CD14-positive monocyte (primary cell): ENCODE measurements around the gene EDRF1. TPM values are rescaled to one million over a fixed set of nuclear protein-coding genes. Genes with fewer than 3 reads are reported as not detected.

Experiments
- DNase-seq, 3 donors: peaks; one replicate each; pipeline ENCODE4 v3.0.0-alpha.2; 2011 to 2022
- H2AFZ ChIP-seq: 2 replicates; pipeline ENCODE4 v1.6.0; 2012; ENCODE audit warnings: mild to moderate bottlenecking, low read depth, low read length, inconsistent platforms; ENCODE audit not compliant: insufficient read depth, poor library complexity, severe bottlenecking
- H3K27ac ChIP-seq, 2 donors: 1 replicate in 1 of 2; 2 replicates in 1 of 2; pipeline ENCODE4 v1.5.1; 2012 to 2013; ENCODE audit warnings: low read length in 2 of 2, control low read depth in 1 of 2, inconsistent platforms in 1 of 2, low read depth in 1 of 2, mild to moderate bottlenecking in 1 of 2
- H3K27me3 ChIP-seq, 2 donors: one replicate each; pipeline versions ENCODE4 v1.6.0 to v1.6.1; 2011 to 2013; ENCODE audit warnings: low read length in 2 of 2; ENCODE audit not compliant: control insufficient read depth in 2 of 2, insufficient read depth in 2 of 2
- H3K36me3 ChIP-seq, 2 donors: replicated peaks in 1 of 2; 1 replicate in 1 of 2; 2 replicates in 1 of 2; pipeline versions ENCODE4 v1.5.1 to v1.6.1; 2012 to 2013; ENCODE audit warnings: low read length in 2 of 2, control low read depth in 1 of 2, inconsistent platforms in 1 of 2, mild to moderate bottlenecking in 1 of 2; ENCODE audit not compliant: insufficient read depth in 2 of 2, control insufficient read depth in 1 of 2
- H3K4me1 ChIP-seq, 2 donors: 1 replicate in 1 of 2; 2 replicates in 1 of 2; pipeline versions ENCODE4 v1.5.1 to v1.6.1; 2012 to 2013; ENCODE audit warnings: low read length in 2 of 2, control low read depth in 1 of 2, inconsistent platforms in 1 of 2, mild to moderate bottlenecking in 1 of 2, moderate library complexity in 1 of 2; ENCODE audit not compliant: insufficient read depth in 2 of 2, control insufficient read depth in 1 of 2
- H3K4me2 ChIP-seq: replicated peaks from 2 replicates; pipeline ENCODE3; 2012; ENCODE audit warnings: low read length, moderate library complexity, mild to moderate bottlenecking; ENCODE audit not compliant: poor library complexity, severe bottlenecking; ENCODE audit errors: extremely low read depth
- H3K4me3 ChIP-seq, 3 experiments: fragments of 200-600 bp in 1 of 3; sonication (generic) in 1 of 3; replicated peaks in 1 of 3; 1 replicate in 2 of 3; 2 replicates in 1 of 3; pipeline ENCODE4 v1.5.1; 2011 to 2013; ENCODE audit warnings: low read length in 3 of 3, mild to moderate bottlenecking in 3 of 3, control low read depth in 2 of 3, low read depth in 2 of 3, inconsistent platforms in 1 of 3, moderate library complexity in 1 of 3
- H3K79me2 ChIP-seq: 2 replicates; pipeline ENCODE4 v1.6.0; 2012; ENCODE audit warnings: mild to moderate bottlenecking, control low read depth, inconsistent platforms, low read length, moderate library complexity; ENCODE audit not compliant: insufficient read depth
- H3K9ac ChIP-seq: 2 replicates; pipeline ENCODE4 v1.6.0; 2017; ENCODE audit warnings: low read length, mild to moderate bottlenecking; ENCODE audit not compliant: insufficient read depth, poor library complexity, severe bottlenecking
- H3K9me3 ChIP-seq, 2 donors: replicated peaks in 1 of 2; 1 replicate in 1 of 2; 2 replicates in 1 of 2; pipeline versions ENCODE4 v1.5.1 to v1.6.1; 2012 to 2013; ENCODE audit warnings: low read length in 2 of 2, control low read depth in 1 of 2; ENCODE audit not compliant: control insufficient read depth in 1 of 2, insufficient read depth in 1 of 2
- H4K20me1 ChIP-seq: 2 replicates; pipeline ENCODE4 v1.6.0; 2012; ENCODE audit warnings: mild to moderate bottlenecking, low read length, control low read depth, moderate library complexity; ENCODE audit not compliant: insufficient read depth
- H3K27ac Mint-ChIP-seq, 7 donors: one replicate each; pipeline ENCODE4 v1.8.0; 2020; ENCODE audit warnings: mild to moderate bottlenecking in 7 of 7, mixed read lengths in 7 of 7, moderate library complexity in 6 of 7, inconsistent platforms in 2 of 7
- H3K27me3 Mint-ChIP-seq, 3 donors: one replicate each; pipeline ENCODE4 v1.8.0; 2021 to 2022; ENCODE audit warnings: low read depth in 3 of 3, mild to moderate bottlenecking in 3 of 3, mixed read lengths in 3 of 3, moderate library complexity in 3 of 3, inconsistent platforms in 1 of 3
- H3K36me3 Mint-ChIP-seq, 2 donors: one replicate each; pipeline ENCODE4 v1.8.0; 2020; ENCODE audit warnings: mixed read lengths in 2 of 2, inconsistent platforms in 1 of 2, mild to moderate bottlenecking in 1 of 2
- H3K4me1 Mint-ChIP-seq: one replicate; pipeline ENCODE4 v1.8.0; 2020; ENCODE audit warnings: mild to moderate bottlenecking, mixed read lengths
- H3K4me3 Mint-ChIP-seq, 2 donors: one replicate each; pipeline ENCODE4 v1.8.0; 2020; ENCODE audit warnings: mild to moderate bottlenecking in 2 of 2, mixed read lengths in 2 of 2, moderate library complexity in 1 of 2
- H3K9me3 Mint-ChIP-seq, 7 donors: one replicate each; pipeline ENCODE4 v1.8.0; 2020 to 2022; ENCODE audit warnings: mixed read lengths in 7 of 7, mild to moderate bottlenecking in 6 of 7, moderate library complexity in 6 of 7, inconsistent platforms in 2 of 7
- WGBS: methylation state at CpG from one replicate; pipeline ENCODE4 v1.1.5; 2013; ENCODE audit warnings: missing lambda C conversion rate; ENCODE audit not compliant: insufficient coverage; 5-methylcytosine and 5-hydroxymethylcytosine counted together
- intact Hi-C, 2 donors: fragments of 100-400 bp; cut with micrococcal nuclease; formaldehyde crosslinking; loops; one replicate each; pipeline versions ENCODE4 v1.15.0 to v1.15.1; 2023
- polyA plus RNA-seq, 3 donors: library from polyadenylated mRNA; depleted of rRNA in 1 of 3; unstranded in 2 of 3; stranded (reverse) in 1 of 3; fragments of 300-500 nt in 2 of 3; fragments of >200 nt in 1 of 3; fragmentation: Illumina TruSeq in 2 of 3; gene quantifications; 1 replicate in 2 of 3; 2 replicates in 1 of 3; pipeline ENCODE4 v1.2.3, GENCODE V29; 2012 to 2021
- TF ChIP-seq, protein P1 (sequence below): fragments of 200-600 bp; IDR thresholded peaks from one replicate; pipeline ENCODE4 v1.8.0; 2022; ENCODE audit warnings: antibody characterized with exemption, mild to moderate bottlenecking

Gene EDRF1
- polyA plus RNA-seq, 3 donors, result 4.6 to 21.4 (median 5.3) TPM

- 89% methylated on average over 7 of the region's 8 CpGs for WGBS
- intact Hi-C loops, result no loop called here
- H3K4me1 Mint-ChIP-seq, result no peaks in the 10 kb centered on the region
These were observed 29.4 kb upstream of the EDRF1 start for GRCh38 chr10:125689955-125690569.

DNA sequence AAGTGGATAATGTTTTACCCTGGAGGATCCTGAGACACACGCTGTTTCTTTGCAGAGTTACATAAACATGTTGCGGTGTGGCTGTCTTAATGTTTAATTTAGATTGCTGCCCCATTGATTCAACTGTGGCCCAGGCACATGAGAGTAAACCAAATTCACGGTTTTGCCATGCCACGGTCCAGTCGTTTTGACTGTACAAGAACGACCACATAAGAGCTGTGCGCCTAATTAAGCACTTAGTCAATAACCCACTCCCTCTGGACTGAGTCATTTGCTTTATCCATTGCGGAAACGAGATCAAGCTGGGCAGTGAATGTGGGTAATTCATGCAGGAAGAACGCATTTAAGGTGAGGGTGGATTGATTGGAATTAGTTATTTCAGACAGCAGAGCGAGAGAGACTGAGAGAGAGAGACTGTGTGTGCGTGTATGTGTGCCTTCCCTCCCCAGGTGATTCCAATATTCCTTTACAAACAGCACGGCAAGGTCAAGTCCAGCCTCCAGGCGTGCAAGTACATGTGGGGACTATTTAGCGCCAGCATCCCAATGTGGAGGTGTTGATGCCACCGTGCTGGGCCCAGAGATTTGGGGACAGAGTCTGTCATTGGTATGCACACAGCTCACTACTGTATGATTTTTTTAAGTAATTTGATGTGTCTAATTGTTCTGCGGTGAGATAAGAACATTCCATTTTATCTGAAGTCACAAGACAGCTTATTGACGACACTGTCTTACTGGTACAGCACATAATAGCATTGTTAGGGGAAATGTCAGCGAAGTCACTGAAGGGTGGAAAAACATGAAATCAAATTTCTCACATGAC, 28.1 kb upstream of the EDRF1 start:
- Histone ChIP-seq H3K79me2 (no peaks in the 10 kb centered on the region), H3K4me1 (no peaks in the 10 kb centered on the region), H3K4me2 (no peak overlapping the region), H4K20me1 (no peaks in the 10 kb centered on the region), H3K9ac (no peak overlapping the region), H2AFZ (no peak overlapping the region), H3K4me3 (no peak overlapping the region), H3K36me3 (no peaks in the 10 kb centered on the region), H3K9me3 (no peaks in the 10 kb centered on the region), H3K27ac (no peak overlapping the region), H3K27me3 (no peaks in the 10 kb centered on the region)
- no peak overlapping the region for H3K4me3 Mint-ChIP-seq
- peaks cover 5 to 12% (median 10%) of the 10 kb centered on the region in 3 donors for H3K27me3 Mint-ChIP-seq
- H3K27ac Mint-ChIP-seq, result no peak overlapping the region
- TF ChIP-seq, protein P1, sequence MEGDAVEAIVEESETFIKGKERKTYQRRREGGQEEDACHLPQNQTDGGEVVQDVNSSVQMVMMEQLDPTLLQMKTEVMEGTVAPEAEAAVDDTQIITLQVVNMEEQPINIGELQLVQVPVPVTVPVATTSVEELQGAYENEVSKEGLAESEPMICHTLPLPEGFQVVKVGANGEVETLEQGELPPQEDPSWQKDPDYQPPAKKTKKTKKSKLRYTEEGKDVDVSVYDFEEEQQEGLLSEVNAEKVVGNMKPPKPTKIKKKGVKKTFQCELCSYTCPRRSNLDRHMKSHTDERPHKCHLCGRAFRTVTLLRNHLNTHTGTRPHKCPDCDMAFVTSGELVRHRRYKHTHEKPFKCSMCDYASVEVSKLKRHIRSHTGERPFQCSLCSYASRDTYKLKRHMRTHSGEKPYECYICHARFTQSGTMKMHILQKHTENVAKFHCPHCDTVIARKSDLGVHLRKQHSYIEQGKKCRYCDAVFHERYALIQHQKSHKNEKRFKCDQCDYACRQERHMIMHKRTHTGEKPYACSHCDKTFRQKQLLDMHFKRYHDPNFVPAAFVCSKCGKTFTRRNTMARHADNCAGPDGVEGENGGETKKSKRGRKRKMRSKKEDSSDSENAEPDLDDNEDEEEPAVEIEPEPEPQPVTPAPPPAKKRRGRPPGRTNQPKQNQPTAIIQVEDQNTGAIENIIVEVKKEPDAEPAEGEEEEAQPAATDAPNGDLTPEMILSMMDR, result no peak
- intact Hi-C loops, result no loop called here
- 96% methylated on average over 9 of the region's 19 CpGs for WGBS
- no peaks in the 10 kb centered on the region for H3K4me1 Mint-ChIP-seq
- no peaks in the 10 kb centered on the region for H3K36me3 Mint-ChIP-seq
- peaks cover 0 to 2% (median 0%) of the 10 kb centered on the region in 7 donors for H3K9me3 Mint-ChIP-seq
- no peak for DNase-seq

More at GRCh38 chr10:125689955-125690569, 29.4 kb upstream of the EDRF1 start:
- H3K9me3 ChIP-seq, result no peaks in the 10 kb centered on the region
- H3K36me3 ChIP-seq, result no peaks in the 10 kb centered on the region
- no peaks in the 10 kb centered on the region for H3K4me1 ChIP-seq
- no peak overlapping the region for H3K4me3 ChIP-seq
- H3K27me3 Mint-ChIP-seq, result peaks cover 4 to 10% (median 7%) of the 10 kb centered on the region in 3 donors
- no peak overlapping the region for H3K27ac Mint-ChIP-seq
- no peak overlapping the region for H2AFZ ChIP-seq
- H3K36me3 Mint-ChIP-seq, result no peaks in the 10 kb centered on the region
- H3K27ac ChIP-seq, result no peak overlapping the region
- H3K4me2 ChIP-seq, result no peak overlapping the region
- peaks cover 0 to 2% (median 0%) of the 10 kb centered on the region in 7 donors for H3K9me3 Mint-ChIP-seq
- H3K9ac ChIP-seq, result no peak overlapping the region
- H3K4me3 Mint-ChIP-seq, result no peak overlapping the region
- H4K20me1 ChIP-seq, result no peaks in the 10 kb centered on the region
- H3K27me3 ChIP-seq, result no peaks in the 10 kb centered on the region
- no peak for DNase-seq
- TF ChIP-seq, protein P1, result no peak
- H3K79me2 ChIP-seq, result no peaks in the 10 kb centered on the region
